ENCODE data around the gene AHCY. TPM values are rescaled to one million over a fixed set of nuclear protein-coding genes. Genes with fewer than 3 reads are reported as not detected.
"Not testable (repeated sequence)": the region's sequence is repeated elsewhere in the genome, so short reads cannot be mapped to it uniquely, and the experiment has no call there.

Gene AHCY
- total RNA-seq, 2 experiments from 2014 or later: 16.7 to 16.9 TPM

GRCh38 chr20:34332262-34332920, 29.2 kb upstream of the AHCY start:
- H3K36me3 ChIP-seq (ENCODE audit: insufficient read depth, low read length): no peaks in the 10 kb centered on the region
- no peaks in the 10 kb centered on the region for H3K27me3 Mint-ChIP-seq
- no peaks in the 10 kb centered on the region for H3K36me3 Mint-ChIP-seq (ENCODE audit: low read depth)
- DNase-seq: no peak
- H3K4me1 Mint-ChIP-seq (ENCODE audit: low read depth): no peaks in the 10 kb centered on the region
- ATAC-seq (ENCODE audit: poor library complexity): no peak
- H3K9me3 ChIP-seq (ENCODE audit: control insufficient read depth in 1 of 2, insufficient read depth in 1 of 2, low read length in 2 of 2): no peaks in the 10 kb centered on the region
- no peaks in the 10 kb centered on the region for H3K27me3 ChIP-seq (ENCODE audit: control insufficient read depth in 1 of 2, insufficient read depth in 2 of 2, low read length in 2 of 2)
- ChIA-PET POLR2A (no interaction called here), CTCF (no interaction called here)
- H3K4me3 Mint-ChIP-seq: no peak overlapping the region
- H3K27ac ChIP-seq (ENCODE audit: low read depth in 1 of 2, low read length in 2 of 2): no peak overlapping the region
- no peak overlapping the region for H3K4me3 ChIP-seq (ENCODE audit: low read length)
- no peak overlapping the region for H3K27ac Mint-ChIP-seq
- TF ChIP-seq, protein P1, sequence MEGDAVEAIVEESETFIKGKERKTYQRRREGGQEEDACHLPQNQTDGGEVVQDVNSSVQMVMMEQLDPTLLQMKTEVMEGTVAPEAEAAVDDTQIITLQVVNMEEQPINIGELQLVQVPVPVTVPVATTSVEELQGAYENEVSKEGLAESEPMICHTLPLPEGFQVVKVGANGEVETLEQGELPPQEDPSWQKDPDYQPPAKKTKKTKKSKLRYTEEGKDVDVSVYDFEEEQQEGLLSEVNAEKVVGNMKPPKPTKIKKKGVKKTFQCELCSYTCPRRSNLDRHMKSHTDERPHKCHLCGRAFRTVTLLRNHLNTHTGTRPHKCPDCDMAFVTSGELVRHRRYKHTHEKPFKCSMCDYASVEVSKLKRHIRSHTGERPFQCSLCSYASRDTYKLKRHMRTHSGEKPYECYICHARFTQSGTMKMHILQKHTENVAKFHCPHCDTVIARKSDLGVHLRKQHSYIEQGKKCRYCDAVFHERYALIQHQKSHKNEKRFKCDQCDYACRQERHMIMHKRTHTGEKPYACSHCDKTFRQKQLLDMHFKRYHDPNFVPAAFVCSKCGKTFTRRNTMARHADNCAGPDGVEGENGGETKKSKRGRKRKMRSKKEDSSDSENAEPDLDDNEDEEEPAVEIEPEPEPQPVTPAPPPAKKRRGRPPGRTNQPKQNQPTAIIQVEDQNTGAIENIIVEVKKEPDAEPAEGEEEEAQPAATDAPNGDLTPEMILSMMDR (IDR thresholded peaks at IDR 0.05): no peak
- H3K9me3 Mint-ChIP-seq: no peaks in the 10 kb centered on the region
- no peaks in the 10 kb centered on the region for H3K4me1 ChIP-seq (ENCODE audit: insufficient read depth, low read length)
- intact Hi-C loops (cut with DNase I, micrococcal nuclease): no loop called here

GRCh38 chr20:34331838-34332237, 28.7 kb upstream of the AHCY start:
- POLR2A ChIA-PET: no interaction called here
- Mint-ChIP-seq H3K36me3 (ENCODE audit: low read depth) (no peaks in the 10 kb centered on the region), H3K27me3 (no peaks in the 10 kb centered on the region), H3K27ac (no peak overlapping the region), H3K4me3 (no peak overlapping the region), H3K4me1 (ENCODE audit: low read depth) (no peaks in the 10 kb centered on the region), H3K9me3 (no peaks in the 10 kb centered on the region)
- Histone ChIP-seq H3K27me3 (ENCODE audit: control insufficient read depth in 1 of 2, insufficient read depth in 2 of 2, low read length in 2 of 2) (no peaks in the 10 kb centered on the region), H3K4me1 (ENCODE audit: insufficient read depth, low read length) (no peaks in the 10 kb centered on the region), H3K27ac (ENCODE audit: low read depth in 1 of 2, low read length in 2 of 2) (no peak overlapping the region), H3K4me3 (ENCODE audit: low read length) (no peak overlapping the region), H3K36me3 (ENCODE audit: insufficient read depth, low read length) (no peaks in the 10 kb centered on the region), H3K9me3 (ENCODE audit: control insufficient read depth in 1 of 2, insufficient read depth in 1 of 2, low read length in 2 of 2) (no peaks in the 10 kb centered on the region)
- ATAC-seq (ENCODE audit: poor library complexity): no peak
- no peak for DNase-seq
- CTCF ChIA-PET: no interaction called here
- TF ChIP-seq, protein P1 (IDR thresholded peaks at IDR 0.05): no peak
- intact Hi-C loops (cut with DNase I, micrococcal nuclease): no loop called here

- CTCF ChIA-PET; POLR2A ChIA-PET; intact Hi-C loops (cut with DNase I, micrococcal nuclease); H3K27ac Mint-ChIP-seq; H3K27ac ChIP-seq (ENCODE audit: low read depth in 1 of 2, low read length in 2 of 2); H3K4me3 Mint-ChIP-seq; H3K9me3 ChIP-seq (ENCODE audit: control insufficient read depth in 1 of 2, insufficient read depth in 1 of 2, low read length in 2 of 2); H3K4me3 ChIP-seq (ENCODE audit: low read length); H3K27me3 Mint-ChIP-seq; DNase-seq; H3K9me3 Mint-ChIP-seq; ATAC-seq (ENCODE audit: poor library complexity); H3K4me1 ChIP-seq (ENCODE audit: insufficient read depth, low read length); H3K36me3 Mint-ChIP-seq (ENCODE audit: low read depth); H3K27me3 ChIP-seq (ENCODE audit: control insufficient read depth in 1 of 2, insufficient read depth in 2 of 2, low read length in 2 of 2); H3K36me3 ChIP-seq (ENCODE audit: insufficient read depth, low read length); H3K4me1 Mint-ChIP-seq (ENCODE audit: low read depth): not testable (repeated sequence)
Measured at GRCh38 chr20:34330861-34331544, 27.8 kb upstream of the AHCY start.

Data from CD4-positive, alpha-beta T cell (primary cell).